Fibroblast of skin of abdomen (primary cell): ENCODE measurements around the gene MIS12.

Source experiments
- DNase-seq: peaks from one replicate; pipeline ENCODE4 v3.0.0-alpha.2; 2013

MIS12 gene

DNA sequence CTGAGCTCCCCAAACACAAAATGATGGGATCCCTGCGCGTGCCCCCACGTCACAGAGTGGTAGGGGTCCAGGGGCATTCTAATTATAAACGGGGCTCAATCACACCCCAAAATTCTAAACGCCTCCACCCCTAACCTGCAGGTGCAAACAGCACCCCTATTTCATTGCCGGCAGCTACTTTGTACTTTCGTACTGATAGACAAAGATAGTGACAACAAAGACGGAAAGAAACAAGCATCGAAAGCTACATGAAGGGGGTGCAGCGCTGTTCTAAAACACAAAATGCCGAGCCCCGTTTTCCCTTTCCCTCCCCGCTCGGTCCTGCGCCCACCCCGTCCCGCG lies 13.9 kb downstream of the MIS12 start:
- no peak for DNase-seq

DNA sequence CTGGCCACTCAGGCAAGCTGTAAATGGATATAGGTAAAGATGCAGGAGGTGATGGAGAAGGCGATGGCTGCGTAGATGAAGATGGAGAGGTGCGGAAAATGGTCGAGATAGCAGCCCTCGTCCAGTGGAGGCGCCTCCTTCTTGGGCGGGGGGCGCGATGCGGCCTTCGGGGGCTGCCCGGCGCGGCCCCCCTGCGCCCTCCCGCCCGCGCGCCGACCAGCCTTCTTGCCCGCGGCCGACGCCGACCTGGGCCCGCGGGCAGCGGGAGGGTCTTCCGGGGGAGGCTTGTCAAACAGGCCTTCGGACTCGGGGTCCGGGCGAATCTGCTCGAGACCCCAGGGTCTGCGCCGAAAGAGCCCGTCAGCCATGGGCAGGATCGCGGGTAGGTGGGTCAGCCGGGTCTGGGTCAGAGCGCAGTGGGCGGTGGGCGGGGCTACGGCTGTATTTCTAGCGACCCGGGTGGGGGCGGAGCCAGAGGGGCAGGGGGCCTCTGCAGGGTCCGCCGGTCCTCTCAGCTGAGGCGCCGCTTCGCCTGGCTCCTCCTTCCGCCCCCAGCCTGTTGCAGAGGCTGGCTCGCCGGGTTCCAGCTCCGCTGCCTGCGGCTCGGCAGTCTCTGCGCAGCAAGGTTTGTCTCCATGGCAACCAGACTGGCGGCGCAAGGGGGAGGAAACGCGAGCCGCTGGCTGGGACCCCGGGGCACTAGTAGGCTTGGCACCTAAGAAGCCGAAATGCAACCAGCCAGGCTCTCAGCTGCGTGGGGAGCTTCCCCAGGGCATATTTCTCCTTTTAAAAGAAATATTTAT lies 14.4 kb downstream of the MIS12 start:
- DNase-seq: peak; percentile 89

DNA sequence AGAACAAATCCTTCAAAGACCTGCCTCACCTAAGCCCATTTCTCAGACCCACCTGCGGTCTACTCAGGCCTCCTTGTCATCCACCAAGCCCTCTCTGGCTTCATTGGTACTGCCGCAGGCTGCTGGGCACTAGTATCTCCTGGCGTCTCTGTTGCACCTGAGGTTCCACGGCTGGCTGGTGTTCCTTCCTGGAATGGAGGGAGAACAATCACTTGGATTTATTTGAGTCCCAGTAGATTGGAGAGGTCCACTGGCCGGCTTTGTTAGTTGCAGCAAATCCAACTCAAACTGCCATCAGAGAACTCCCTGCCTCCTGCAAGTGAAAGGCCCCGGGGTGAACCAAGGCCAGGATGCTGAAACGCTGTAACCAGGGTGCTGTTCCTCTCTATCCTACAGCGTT lies 15.3 kb downstream of the MIS12 start:
- no peak for DNase-seq

DNA sequence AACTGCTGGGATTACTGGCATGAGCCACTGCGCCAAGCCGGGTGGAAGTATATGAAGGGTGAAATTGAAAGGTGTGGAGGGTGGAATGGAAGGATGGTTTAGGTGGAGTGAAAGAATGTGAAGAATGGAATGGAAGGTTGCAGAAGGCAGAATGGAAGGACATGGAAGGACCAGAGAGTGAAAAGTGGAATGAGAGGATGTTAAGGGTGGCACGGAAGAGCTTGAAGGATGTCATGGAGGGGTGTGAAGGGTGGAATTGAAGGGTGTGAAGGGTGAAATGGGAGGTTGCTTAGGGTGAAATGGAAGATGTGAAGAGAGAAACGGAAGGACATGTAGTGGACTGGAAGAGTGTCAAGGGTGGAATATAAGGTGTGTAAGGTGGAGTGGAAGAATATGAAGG lies 16.2 kb downstream of the MIS12 start:
- no peak for DNase-seq

DNA sequence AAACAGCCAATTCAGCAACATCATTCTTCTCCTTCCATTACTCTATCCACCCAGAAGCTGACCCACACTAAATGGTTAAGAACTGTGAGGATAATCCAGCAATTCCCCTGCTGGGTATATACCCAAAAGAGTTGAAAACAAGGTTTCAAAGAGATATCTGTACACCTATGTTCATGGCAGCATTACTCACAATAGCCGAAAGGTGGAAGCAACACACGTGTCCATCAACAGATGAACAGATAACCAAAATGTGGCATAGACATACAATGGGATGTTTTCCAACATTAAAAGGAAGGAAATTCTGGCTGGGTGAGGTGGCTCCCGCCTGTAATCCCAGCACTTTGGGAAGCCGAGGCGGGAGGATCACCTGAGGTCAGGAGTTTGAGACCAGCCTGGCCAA lies 19.9 kb downstream of the MIS12 start:
- DNase-seq: no peak

GRCh38 chr17:5508810-5509209 lies 22.4 kb downstream of the MIS12 start:
- DNase-seq: peak; percentile 35

- peak; percentile 57 for DNase-seq
Observed at GRCh38 chr17:5509482-5509881, 23.1 kb downstream of the MIS12 start.

- no peak for DNase-seq
Observed at GRCh38 chr17:5510771-5511170, 24.4 kb downstream of the MIS12 start.

DNA sequence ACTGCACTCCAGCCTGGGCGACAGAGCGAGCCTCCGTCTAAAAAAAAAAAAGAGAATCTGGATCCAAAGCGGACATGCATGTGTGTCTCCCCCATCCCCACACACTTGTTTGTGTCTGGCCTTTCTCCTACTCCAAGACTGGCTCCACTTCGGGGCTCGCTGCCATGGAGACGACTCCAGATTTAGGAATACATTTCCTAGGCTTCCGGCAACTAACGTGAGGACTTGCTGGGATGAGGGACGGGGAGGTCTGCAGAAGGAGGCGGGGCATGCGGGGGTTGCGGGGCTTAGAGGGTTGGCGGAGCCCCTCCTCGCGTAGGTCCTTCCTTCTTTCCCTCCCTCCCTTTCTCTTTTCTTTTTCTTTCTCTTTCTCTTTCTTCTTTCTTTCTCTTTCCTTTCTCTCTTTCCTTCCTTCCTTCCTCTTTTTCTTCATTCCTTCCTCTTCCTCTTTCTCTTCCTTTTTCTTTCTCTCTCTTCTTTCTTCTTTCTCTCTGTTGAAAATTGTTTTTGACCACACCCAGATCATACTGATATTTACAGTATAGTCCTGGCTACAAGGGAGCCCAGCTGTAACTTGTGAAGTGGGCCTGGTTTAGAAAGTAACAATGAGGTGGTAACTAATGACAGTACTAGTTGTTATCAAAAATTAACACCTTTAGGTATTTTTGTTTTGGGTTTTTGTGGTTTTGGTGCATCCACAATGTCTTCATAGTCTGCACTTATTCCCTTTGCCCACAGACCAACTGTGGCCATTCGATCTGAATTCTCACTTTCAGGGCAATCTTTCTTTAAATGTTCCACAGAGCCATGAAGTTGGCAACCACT lies 25.2 kb downstream of the MIS12 start:
- peak; percentile 63 for DNase-seq

- no peak for DNase-seq
Observed at GRCh38 chr17:5513628-5514027, 27.3 kb downstream of the MIS12 start.

- no peak for DNase-seq
Observed at GRCh38 chr17:5514976-5515375, 28.6 kb downstream of the MIS12 start.

DNA sequence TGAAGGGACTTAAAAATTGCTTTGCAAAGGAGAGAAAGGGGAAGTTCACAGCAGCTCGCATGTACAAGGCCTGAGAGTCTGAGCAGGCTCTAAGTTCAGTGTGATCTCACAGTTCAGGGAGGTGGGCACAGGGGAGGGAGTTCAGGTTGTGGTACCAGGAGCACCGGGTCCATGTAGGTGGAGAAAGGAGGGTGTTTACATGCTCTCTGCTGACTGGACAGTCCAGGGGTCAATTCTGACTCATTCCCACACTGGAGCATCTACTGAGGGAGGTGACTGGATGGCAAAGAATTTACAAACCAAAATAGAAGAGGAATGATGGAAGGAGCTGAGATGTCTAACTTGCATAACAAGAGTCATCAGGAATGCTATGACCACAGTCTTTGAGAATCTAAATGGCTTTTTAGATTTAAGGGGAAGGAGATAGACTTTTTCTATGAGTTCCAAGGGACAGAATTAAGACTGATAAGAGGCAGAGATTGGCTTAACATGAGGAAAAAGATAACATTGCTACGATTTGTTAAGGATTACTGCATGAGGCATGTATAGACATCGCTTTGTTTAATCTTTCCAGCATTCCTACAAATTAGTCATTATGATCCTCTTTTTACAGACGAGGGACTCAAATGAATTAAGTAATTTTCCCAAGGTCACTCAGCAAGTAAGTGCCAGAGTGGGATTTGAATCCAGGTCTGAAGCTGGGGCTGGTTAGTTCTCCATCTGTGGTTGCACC lies 29.9 kb downstream of the MIS12 start:
- peak; percentile 97 for DNase-seq

GRCh38 chr17:5522476-5522875 lies 36.1 kb downstream of the MIS12 start:
- no peak for DNase-seq

- no peak for DNase-seq
Observed at GRCh38 chr17:5523249-5523648, 36.9 kb downstream of the MIS12 start.

- peak; percentile 98 for DNase-seq
Observed at GRCh38 chr17:5526821-5527598, 40.6 kb downstream of the MIS12 start.

- no peak for DNase-seq
Observed at GRCh38 chr17:5527601-5528250, 41.4 kb downstream of the MIS12 start.

DNA sequence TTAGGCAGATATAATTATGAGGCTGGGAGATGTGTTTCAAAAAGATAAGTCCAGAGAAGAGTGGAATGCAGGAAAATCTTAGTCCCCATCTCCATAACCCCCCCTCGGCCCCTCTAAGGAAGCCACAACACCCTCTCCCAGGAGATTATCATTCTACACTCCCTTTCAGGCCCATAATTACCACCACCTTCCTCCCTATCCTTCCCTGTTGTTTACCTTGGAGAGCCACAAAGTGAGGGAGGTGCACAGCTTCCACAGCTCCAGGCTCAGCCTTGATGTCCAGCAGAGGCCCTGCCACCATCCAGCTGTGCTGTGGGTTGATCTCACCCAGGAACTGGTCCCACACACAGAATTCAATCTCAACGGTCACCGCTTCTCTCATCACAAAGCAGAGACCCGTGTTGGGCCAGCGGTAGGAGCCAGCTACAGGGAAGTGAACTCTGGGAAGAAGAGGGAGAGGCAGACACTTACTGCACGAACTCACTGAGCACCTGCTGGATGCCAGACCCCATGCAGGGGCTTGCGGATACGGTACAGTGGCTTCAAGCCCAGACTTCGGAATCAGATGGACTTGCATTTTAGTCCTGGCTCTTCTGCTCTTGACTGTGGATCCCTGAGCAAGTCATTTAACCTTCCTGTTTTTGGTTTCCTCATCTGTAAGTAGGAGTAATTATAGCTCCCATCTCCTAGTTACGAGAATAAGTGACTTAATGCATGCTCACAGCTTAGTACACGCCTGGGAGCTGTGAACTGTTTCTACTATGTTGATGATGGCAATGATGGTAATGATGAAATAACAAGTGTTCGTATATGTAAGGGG lies 44.1 kb downstream of the MIS12 start:
- no peak for DNase-seq

- DNase-seq: no peak
Observed at GRCh38 chr17:5531085-5531418, 44.7 kb downstream of the MIS12 start.

DNA sequence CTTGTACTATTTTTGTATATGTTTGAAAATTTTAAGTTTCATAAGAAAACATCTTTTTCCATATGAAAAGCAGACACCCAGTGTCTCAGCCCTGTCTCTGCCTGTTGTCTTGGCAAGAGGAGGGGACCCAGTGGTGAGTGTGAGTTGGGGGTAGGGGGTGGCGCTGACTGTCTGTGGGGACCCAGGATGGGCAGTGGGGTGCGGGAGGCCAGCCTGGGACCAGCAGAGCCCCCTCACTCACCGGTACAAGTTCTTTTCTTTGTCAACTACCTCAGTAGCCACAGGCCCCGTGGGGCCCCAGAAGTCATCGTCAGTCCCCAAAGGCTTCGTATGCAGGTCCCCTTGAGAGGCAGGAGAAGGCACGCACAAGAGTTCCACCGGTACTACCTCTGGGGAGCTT lies 46.2 kb downstream of the MIS12 start:
- DNase-seq: no peak

DNA sequence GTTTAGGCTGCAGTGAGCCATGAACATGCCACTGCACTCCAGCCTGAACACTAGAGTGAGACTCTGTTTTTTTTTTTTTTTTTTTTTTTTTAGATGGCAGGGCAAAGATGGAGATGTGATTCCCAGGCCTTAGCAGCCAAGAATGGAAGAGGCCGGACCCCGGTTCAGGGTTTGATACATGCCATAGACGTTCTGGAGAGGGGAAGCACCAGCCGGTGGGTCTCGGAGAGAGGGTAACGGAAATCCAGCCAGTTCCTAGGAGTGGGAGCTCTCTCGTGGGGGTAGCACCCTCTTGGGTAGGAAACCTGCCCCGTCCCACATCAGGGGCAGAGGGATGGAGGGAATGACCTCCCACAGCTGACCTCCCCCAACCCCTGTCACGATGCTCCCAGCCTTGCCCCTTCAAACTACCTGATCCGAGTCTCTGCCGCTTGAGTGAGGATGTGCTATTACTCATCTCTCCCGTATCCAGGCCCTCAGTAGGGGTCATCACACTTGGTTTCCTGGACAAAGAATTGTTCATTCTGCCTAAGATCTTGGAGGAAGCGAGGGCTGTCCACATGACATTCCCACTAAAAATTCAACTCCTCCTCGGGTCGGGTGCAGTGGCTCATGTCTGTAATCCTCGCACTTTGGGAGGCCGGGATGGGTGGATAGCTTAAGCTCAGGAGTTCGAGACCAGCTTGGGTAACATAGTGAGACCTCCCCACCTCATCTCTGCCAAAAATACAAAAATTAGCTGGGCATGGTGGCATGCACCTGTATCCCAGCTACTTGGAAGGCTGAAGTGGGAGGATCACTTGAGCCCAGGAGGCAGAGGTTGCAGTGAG lies 47.3 kb downstream of the MIS12 start:
- no peak for DNase-seq
